ENCODE measurements around the gene OLR1.
A peak's percentile ranks its signal among the peaks of the same experiment; 100 is the strongest.
"Not testable (repeated sequence)": the region's sequence is repeated elsewhere in the genome, so short reads cannot be mapped to it uniquely, and the experiment has no call there.

OLR1 gene

DNA sequence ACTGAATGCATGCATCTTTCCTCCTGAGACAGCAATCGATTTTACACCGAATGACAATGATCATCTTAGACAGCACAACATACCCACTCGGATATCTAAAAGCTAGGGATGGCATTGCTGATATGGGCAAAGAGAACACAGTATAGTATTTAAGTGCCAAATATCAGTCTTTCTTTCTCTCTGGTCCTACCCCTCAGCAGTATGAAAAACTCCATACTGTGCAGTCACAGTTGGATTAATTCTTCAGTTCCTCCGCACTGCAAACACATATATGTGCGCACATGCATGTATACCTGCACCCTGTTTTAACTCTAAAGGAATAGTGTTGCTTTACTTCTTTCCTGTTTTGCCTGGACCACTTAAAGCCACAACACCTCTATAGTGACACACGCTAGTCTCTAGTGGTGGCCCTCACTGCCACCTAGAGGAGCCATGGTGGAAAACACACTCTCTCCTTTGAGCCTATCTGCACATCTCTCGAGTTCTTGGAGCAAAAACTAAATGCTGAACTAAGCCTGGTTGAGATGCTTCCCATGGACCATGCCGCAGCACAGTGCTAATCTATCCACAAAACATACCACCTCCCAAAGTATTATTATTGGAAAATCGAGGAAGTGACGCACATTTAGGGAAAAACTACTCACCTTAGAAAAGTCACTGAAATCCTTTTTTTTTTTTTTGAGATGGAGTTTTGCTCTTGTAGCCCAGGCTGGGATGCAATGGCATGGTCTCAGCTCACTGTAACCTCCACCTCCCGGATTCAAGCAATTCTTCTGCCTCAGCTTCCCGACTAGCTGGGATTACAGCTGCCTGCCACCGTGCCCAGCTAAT is 18.8 kb upstream of the OLR1 start:
- DNase-seq, result peak; percentile 78

DNA sequence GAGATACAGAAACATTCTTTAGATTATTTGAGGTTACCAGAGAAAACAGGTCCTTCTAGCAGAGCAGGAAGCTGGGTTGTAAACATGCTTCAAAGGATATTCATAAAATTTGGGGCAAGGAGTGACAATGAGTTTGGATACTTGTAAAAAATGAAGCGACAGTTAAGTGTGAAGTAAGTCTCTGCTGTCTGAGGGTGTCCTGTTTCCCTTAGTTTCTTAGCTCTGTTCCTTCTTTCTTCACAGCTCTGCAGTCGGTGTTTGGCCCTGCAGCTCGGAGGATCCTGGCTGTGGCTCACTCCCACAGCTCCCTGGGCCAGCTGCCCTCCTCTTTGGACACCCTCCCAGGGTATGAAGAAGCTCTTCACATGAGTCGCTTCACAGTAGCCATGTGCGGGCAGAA is 17.7 kb upstream of the OLR1 start:
- DNase-seq, result peak; percentile 43

GRCh38 chr12:10186958-10187357 is 15.0 kb upstream of the OLR1 start:
- DNase-seq, result not testable (repeated sequence)

GRCh38 chr12:10186299-10186698 is 14.4 kb upstream of the OLR1 start:
- no peak for DNase-seq

DNA sequence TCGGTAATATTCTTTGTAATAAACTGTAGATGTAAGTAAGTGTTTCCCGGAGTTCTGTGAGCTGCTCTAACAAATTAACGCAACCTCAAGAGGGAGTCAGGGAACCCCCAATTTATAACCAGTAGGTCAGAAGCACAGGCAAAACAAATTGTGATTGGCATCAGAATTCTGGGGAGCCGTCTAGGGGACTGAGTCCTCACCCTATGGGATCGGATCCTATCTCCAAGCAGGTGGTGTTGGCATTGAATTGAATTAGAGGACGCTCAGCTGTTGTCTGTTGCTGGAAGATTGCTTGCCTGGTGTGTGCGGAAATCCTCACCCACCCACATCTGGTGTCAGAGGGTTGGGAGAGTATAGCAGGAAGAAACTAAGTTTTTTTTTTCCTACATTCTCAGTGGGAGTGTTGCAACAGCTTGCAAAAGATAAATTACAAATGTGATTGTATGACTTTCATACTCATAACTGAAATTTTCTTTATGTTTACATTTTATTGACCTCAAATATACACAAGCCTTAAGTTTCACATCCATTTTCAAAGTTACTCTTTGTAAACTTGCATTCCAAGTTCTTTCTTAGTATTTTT is 12.4 kb upstream of the OLR1 start:
- peak; percentile 70 for DNase-seq

DNA sequence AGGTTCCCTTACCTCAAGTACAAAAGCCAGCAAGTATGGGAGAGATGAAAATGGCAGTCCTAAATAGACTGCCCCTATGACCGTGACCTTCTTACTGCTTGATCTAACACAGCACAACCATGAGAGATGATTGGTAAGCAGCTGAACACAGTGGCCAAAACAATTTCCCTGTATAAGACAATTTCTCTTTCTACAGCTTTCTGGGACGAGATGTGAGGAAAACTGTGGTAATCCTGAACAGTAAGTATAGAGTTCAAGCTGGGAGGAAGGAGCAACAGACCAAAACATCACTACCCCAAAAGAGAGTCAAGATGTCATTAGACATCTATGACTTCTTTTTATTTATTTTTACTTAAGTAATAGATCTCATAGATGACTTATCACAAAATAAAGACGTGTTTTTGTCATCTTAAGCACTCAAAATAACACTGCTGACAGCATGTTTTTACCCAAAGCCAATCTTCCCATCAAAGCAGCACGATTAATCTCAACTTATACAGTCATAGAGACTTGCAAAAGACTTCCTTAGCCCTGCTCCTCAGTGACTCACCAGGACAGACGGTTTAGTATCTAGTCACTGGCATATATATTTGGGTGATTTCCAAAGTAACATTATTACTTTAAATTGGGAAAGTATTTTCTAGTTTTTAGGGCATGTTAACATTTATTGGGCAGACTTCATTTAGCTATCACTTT is 10.6 kb upstream of the OLR1 start:
- peak; percentile 86 for DNase-seq

DNA sequence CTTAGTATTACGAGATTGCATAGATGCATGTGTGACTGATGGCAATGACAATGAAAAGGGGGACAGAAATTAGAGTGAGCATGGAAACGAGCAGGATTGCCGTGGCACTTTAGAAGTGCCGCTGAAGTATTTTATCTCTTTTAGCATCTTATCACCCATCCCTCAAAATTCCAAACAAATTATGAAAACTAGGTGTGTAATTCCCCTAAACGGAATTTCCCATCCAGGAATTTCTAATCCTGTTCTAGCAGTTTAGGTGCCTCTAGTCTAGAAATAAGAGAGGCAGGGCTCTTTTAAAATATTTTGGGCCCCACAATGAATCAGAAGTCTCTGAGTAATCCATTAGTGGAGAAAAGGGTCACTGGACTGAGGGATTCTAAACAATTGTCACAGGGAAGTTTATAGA is 7.8 kb upstream of the OLR1 start:
- peak; percentile 60 for DNase-seq

DNA sequence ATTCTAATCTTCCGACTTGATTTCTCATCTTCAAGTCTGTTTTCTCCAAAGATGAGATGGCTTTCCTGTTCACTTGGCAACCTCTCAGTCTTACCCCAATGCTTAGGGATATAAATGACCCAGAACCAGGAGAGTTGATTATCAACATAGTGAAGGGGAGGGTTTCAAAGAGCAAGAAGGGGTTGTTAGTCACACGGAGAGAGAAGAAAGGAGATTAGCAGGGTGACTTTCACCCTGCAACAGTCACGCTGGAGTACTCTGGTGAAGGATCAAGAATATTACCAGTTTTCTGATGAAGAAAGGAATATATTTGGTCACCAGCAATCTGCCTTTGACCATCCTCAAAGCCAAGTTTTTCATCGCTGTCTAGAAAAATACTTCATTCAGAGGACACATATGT is 6.9 kb upstream of the OLR1 start, which contains the start of gene TMEM52B:
Gene TMEM52B, plus strand, starts transcription at position 212 of the 400 bp plus-strand sequence. CDS start 543 bp downstream, outside the sequence.
- no peak for DNase-seq

GRCh38 chr12:10175846-10176636 is 4.1 kb upstream of the OLR1 start:
- no peak for DNase-seq

DNA sequence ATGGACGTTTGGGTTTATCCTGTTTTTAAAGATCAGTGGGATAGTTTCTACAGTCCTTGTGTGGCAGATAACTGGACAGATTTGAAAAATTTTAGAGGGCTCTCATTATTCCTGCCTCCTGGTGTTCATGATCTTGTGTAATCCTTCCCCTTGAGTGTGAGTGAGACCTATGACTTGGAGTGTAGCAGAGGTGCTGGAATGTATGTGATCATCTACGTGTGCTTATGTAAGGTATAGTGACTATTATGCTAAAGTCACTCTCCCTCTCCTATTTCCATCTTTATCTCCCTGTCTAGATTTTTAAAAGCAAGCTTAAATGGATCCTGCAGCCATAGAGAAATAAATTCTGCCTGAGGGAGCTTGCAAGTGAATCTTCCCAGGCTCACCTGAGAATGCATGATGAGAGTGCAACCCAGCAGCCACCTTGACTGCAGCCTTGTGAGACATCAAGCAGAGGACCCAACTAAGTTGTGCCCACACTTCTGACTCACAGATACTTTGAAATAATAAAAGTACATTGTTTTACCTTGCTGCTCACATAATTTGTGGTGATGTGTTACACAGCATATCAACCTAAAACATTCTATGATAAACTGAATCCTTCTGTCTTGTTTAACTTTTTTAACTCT is 3.2 kb upstream of the OLR1 start:
- DNase-seq, result no peak

- DNase-seq, result peak; percentile 88
These were observed 1.7 kb downstream of the OLR1 start for GRCh38 chr12:10170216-10170615.

GRCh38 chr12:10169104-10169503 is 2.8 kb downstream of the OLR1 start:
- peak; percentile 72 for DNase-seq

DNA sequence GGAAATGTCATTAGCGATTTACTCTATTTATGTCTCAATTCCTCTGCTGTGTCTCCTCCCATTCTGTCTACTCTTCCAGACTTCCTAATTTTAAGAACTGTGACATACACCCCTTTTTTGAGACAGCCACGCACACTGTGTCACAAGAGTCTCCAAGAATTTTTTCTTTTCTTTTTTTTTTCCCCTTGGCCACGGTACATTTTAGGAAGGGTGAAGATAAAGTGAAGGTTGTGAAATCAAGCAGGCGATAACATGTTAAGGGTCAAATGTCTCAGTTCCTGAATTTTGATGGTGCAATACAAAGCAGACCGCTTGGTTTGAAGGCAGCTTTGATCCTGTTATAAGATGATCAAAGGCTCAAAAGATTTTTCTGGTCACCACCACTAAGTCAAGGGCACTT is 4.3 kb downstream of the OLR1 start:
- no peak for DNase-seq

DNA sequence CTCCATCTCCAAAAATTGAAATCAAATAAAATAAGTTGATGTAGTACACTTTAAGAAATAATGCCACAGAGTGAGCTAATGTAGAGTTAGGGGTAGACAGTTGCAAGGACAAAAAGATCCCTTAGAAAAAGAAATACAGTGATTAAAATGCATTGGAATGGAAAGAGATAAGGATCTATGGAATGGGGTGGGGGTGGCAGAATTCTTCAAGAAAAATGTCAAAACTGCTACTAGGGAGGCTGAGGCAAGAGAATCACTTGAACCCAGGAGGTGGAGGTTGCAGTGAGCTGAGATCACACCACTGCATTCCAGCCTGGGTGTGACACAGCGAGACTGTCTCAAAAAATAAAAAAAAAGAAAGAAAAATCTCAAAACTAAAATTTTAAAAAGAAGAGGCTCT is 6.5 kb downstream of the OLR1 start:
- DNase-seq, result peak; percentile 72

DNA sequence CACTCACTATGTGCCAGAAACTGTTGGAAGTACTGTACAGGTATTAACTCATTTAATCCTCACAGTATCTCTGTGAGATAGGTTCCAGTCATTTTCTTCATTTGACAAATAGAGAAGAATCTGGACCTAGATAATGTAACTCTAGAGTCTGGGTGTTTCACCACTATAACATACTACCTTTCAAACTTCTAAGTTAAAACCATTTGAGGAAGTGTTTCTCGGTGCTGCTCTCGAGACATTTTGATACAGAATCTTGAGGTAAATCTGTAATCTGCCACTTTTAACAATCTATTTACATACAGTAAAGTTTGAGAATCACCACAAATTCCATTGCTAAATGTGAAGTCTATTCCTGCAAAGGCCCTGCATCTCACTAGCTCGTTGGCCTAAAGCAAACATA is 8.8 kb downstream of the OLR1 start:
- no peak for DNase-seq

GRCh38 chr12:10160617-10161385 is 11.1 kb downstream of the OLR1 start:
- DNase-seq, result no peak

- DNase-seq, result no peak
These were observed 12.7 kb downstream of the OLR1 start for GRCh38 chr12:10159280-10159679.

DNA sequence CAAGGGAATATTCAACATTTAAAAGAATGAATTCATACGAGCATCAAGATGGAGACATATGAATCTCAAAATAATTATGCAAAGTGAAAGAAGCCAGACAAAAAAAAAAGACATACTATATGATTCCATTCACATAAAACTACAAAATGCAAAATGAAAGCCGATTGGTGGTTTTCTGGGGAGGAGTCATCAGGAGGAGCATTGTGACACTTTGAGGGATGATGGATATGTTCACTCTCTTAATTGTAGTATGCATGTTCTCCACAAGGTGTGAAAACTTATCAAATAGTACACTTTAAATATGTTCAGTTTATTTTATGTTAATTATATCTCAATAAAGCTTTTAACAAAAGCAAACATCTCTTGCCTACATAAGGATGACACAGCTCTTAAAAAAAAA is 13.5 kb downstream of the OLR1 start:
- DNase-seq, result no peak

DNA sequence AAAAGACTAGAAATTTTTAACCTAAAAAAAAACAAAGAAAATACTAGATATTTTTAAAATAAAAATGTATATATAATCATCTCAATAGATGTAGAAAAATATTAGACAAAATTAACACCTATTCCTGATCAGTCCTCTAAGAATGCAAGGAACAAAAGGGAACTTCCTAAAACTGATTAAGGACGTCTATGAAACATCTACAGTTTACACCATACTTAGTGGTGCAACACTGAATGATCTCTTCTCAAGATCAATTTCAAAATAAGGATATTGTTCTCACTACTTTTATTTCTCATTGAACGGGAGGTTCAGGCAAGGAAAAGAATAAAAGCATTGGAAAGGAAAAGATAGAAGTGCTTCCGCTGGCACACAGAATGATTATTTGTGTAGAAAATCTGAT is 16.0 kb downstream of the OLR1 start:
- no peak for DNase-seq

- DNase-seq, result no peak
These were observed 17.8 kb downstream of the OLR1 start for GRCh38 chr12:10154145-10154496.

- DNase-seq, result peak; percentile 80
These were observed 18.4 kb downstream of the OLR1 start for GRCh38 chr12:10153271-10154144.

All from EL (cell line).